DND-41 (cell line): Measurements from ENCODE around the gene CH25H.

ENCODE experiments used
- ATAC-seq: fragments of 200-7000 bp; cut with Tn5 transposase; 3 replicates; pipeline ENCODE4 v1.9.1; 2021; ENCODE audit warnings: low read depth; ENCODE audit not compliant: insufficient read depth
- DNase-seq: peaks from one replicate; pipeline ENCODE4 v3.0.0-alpha.2; 2020
- H2AFZ ChIP-seq: 2 replicates; pipeline ENCODE4 v1.6.0; 2012; ENCODE audit warnings: low read depth, low read length
- H3K27ac ChIP-seq: 2 replicates; pipeline ENCODE4 v1.5.1; 2012; ENCODE audit warnings: low read length, inconsistent platforms
- H3K27me3 ChIP-seq: fragments of 200-600 bp; sonication (generic); 2 replicates; pipeline ENCODE4 v1.6.0; 2012; ENCODE audit warnings: low read length, mild to moderate bottlenecking, inconsistent platforms; ENCODE audit not compliant: insufficient read depth, poor library complexity
- H3K36me3 ChIP-seq: 2 replicates; pipeline ENCODE4 v1.5.1; 2012; ENCODE audit warnings: low read length, inconsistent platforms; ENCODE audit not compliant: insufficient read depth
- H3K4me1 ChIP-seq: 2 replicates; pipeline ENCODE4 v1.5.1; 2012; ENCODE audit warnings: mild to moderate bottlenecking, low read length; ENCODE audit not compliant: insufficient read depth
- H3K4me2 ChIP-seq: 2 replicates; pipeline ENCODE4 v1.6.0; 2012; ENCODE audit warnings: mild to moderate bottlenecking, moderate library complexity, low read length, inconsistent platforms; ENCODE audit not compliant: insufficient read depth
- H3K4me3 ChIP-seq, 2 experiments: fragments of 200-600 bp in 1 of 2; shearing (Covaris generic) in 1 of 2; 2 replicates each; pipeline ENCODE4 v1.5.1; 2012 to 2016; ENCODE audit warnings: inconsistent platforms in 2 of 2, low read length in 2 of 2, mild to moderate bottlenecking in 2 of 2, low read depth in 1 of 2, moderate library complexity in 1 of 2
- H3K79me2 ChIP-seq: 2 replicates; pipeline ENCODE4 v1.6.0; 2012; ENCODE audit warnings: low read length, inconsistent platforms; ENCODE audit not compliant: insufficient read depth
- H3K9ac ChIP-seq: 2 replicates; pipeline ENCODE4 v1.6.0; 2012; ENCODE audit warnings: low read depth, mild to moderate bottlenecking, inconsistent platforms, low read length, moderate library complexity
- H3K9me3 ChIP-seq: 2 replicates; pipeline ENCODE4 v1.5.1; 2012; ENCODE audit warnings: low read length, moderate library complexity, mild to moderate bottlenecking, inconsistent platforms; ENCODE audit not compliant: insufficient read depth, severe bottlenecking
- H4K20me1 ChIP-seq: 2 replicates; pipeline ENCODE4 v1.6.0; 2012; ENCODE audit warnings: low read length; ENCODE audit not compliant: insufficient read depth
- CTCF ChIP-seq: IDR thresholded peaks from 2 replicates; pipeline ENCODE4 v1.5.1; 2012; ENCODE audit warnings: borderline replicate concordance, low read length, moderate library complexity, mild to moderate bottlenecking; ENCODE audit not compliant: poor library complexity, severe bottlenecking; ENCODE audit errors: extremely low read depth
- EZH2 ChIP-seq: IDR thresholded peaks from 3 replicates; pipeline ENCODE4 v1.6.1; 2012; ENCODE audit warnings: borderline replicate concordance, low read depth, mild to moderate bottlenecking, moderate library complexity, low read length, inconsistent platforms; ENCODE audit not compliant: severe bottlenecking

CH25H gene

GRCh38 chr10:89228962-89229361, 21.8 kb upstream of the CH25H start:
- TF ChIP-seq EZH2: no peak
- TF ChIP-seq CTCF: no peak
- no peaks in the 10 kb centered on the region for H3K9me3 ChIP-seq
- H3K4me1 ChIP-seq: no peaks in the 10 kb centered on the region
- H3K4me2 ChIP-seq: no peak overlapping the region
- H2AFZ ChIP-seq: no peak overlapping the region
- DNase-seq: no peak
- H3K4me3 ChIP-seq: no peak overlapping the region
- H4K20me1 ChIP-seq: no peaks in the 10 kb centered on the region
- no peak overlapping the region for H3K27ac ChIP-seq
- H3K9ac ChIP-seq: no peak overlapping the region
- no peaks in the 10 kb centered on the region for H3K27me3 ChIP-seq
- no peaks in the 10 kb centered on the region for H3K36me3 ChIP-seq
- ATAC-seq: no peak
- no peaks in the 10 kb centered on the region for H3K79me2 ChIP-seq

- ATAC-seq: no peak
- DNase-seq: no peak
Measured at GRCh38 chr10:89228146-89228545, 21.0 kb upstream of the CH25H start.

GRCh38 chr10:89226891-89227290, 19.8 kb upstream of the CH25H start:
- Histone ChIP-seq H3K4me2 (no peak overlapping the region), H3K27ac (no peak overlapping the region), H3K4me3 (no peak overlapping the region), H2AFZ (no peak overlapping the region), H3K27me3 (no peaks in the 10 kb centered on the region), H3K79me2 (no peaks in the 10 kb centered on the region), H4K20me1 (no peaks in the 10 kb centered on the region), H3K36me3 (no peaks in the 10 kb centered on the region), H3K9me3 (no peaks in the 10 kb centered on the region), H3K4me1 (no peaks in the 10 kb centered on the region), H3K9ac (no peak overlapping the region)
- no peak for ATAC-seq
- TF ChIP-seq CTCF: no peak
- no peak for TF ChIP-seq EZH2
- DNase-seq: no peak

More at GRCh38 chr10:89228146-89228545, 21.0 kb upstream of the CH25H start:
- no peak overlapping the region for H3K4me2 ChIP-seq
- H3K4me1 ChIP-seq: no peaks in the 10 kb centered on the region
- no peak for TF ChIP-seq EZH2
- no peak for TF ChIP-seq CTCF
- H3K4me3 ChIP-seq: no peak overlapping the region
- H3K36me3 ChIP-seq: no peaks in the 10 kb centered on the region
- H3K27me3 ChIP-seq: no peaks in the 10 kb centered on the region
- H2AFZ ChIP-seq: no peak overlapping the region
- H3K9ac ChIP-seq: no peak overlapping the region
- no peak overlapping the region for H3K27ac ChIP-seq
- no peaks in the 10 kb centered on the region for H3K79me2 ChIP-seq
- H4K20me1 ChIP-seq: no peaks in the 10 kb centered on the region
- no peaks in the 10 kb centered on the region for H3K9me3 ChIP-seq
